Measurements from ENCODE around the gene NME5. TPM values are rescaled to one million over a fixed set of nuclear protein-coding genes. Genes with fewer than 3 reads are reported as not detected.

NME5 gene
- total RNA-seq, 1 experiment from 2014 or later = 3.1 TPM

DNA sequence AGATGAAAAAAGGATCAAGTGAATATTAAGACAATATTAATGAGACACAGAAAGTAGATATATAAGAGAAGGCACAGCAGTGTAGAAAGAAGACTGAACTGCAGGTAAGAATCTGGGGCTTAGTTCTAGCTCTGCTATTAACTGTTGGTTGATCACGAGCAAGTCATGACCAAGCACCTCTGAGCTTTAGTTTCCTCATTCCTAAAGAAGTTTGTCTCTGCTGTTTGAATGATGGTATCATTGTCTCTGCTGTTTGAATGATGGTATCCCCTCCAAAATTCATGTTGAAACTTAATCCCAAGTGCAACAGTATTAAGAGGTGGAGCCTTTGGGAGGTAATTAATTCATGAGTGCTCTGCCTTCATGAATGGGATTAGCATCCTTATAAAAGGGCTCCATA is 2.5 kb upstream of the NME5 start:
- Histone ChIP-seq H3K9me3 (ENCODE audit: control insufficient read depth in 1 of 2, insufficient read depth in 1 of 2, low read depth in 1 of 2, low read length in 2 of 2) (no peaks in the 10 kb centered on the region), H3K27me3 (ENCODE audit: insufficient read depth, low read length) (no peaks in the 10 kb centered on the region), H3K4me2 (ENCODE audit: low read length) (no peak overlapping the region), H2AFZ (ENCODE audit: low read depth, low read length, poor library complexity, severe bottlenecking) (no peak overlapping the region), H3K4me3 (replicated peaks in 1 of 2; ENCODE audit: low read depth in 1 of 2, low read length in 2 of 2) (no peak overlapping the region), H4K20me1 (ENCODE audit: insufficient read depth) (no peaks in the 10 kb centered on the region), H3K27ac (ENCODE audit: low read depth, low read length) (no peak overlapping the region), H3K36me3 (ENCODE audit: control insufficient read depth in 1 of 2, insufficient read depth in 2 of 2, low read length in 2 of 2) (no peaks in the 10 kb centered on the region), H3K9ac (ENCODE audit: low read length) (no peak overlapping the region), H3K4me1 (ENCODE audit: control insufficient read depth in 1 of 2, insufficient read depth in 2 of 2, low read length in 2 of 2) (peaks cover 0 to 6% of the 10 kb centered on the region in 2 experiments; a peak in 1 of 4 replicates), H3K79me2 (ENCODE audit: insufficient read depth, low read length) (no peaks in the 10 kb centered on the region), H3K9me2 (ENCODE audit: insufficient read depth) (no peaks in the 10 kb centered on the region)
- POLR2A ChIA-PET = no interaction called here
- no TSS peak for BruUV-seq (replicated peaks)
- CTCF ChIA-PET = no interaction called here
- DNase-seq (ENCODE audit: low read depth, low spot score) (no peak), ATAC-seq (no peak)
- intact Hi-C loops (cut with micrococcal nuclease) = no loop called here
- RAD21 ChIA-PET (ENCODE audit: low non-redundant PET in 1 of 2, low total read pairs in 2 of 2, uncharacterized antibody in 2 of 2, unreplicated experiment in 2 of 2) = no interaction called here
- TF ChIP-seq POLR2AphosphoS5 (IDR thresholded peaks at IDR 0.05; ENCODE audit: low read depth, low read length) (no peak), ZNF274 (IDR thresholded peaks at IDR 0.05; ENCODE audit: low read depth, low read length) (no peak), ZBTB33 (IDR thresholded peaks at IDR 0.05; ENCODE audit: extremely low read depth, insufficient replicate concordance, low read length) (no peak), POLR2A (IDR thresholded peaks at IDR 0.05; ENCODE audit: borderline replicate concordance, extremely low read depth, insufficient read depth, insufficient read length) (no peak), EGR1 (IDR thresholded peaks at IDR 0.05; ENCODE audit: low read depth) (no peak), CEBPB (IDR thresholded peaks at IDR 0.05; ENCODE audit: low read depth) (no peak), RAD21 (IDR thresholded peaks at IDR 0.05; ENCODE audit: low read depth) (no peak), MAX (IDR thresholded peaks at IDR 0.05) (no peak), JUND (IDR thresholded peaks at IDR 0.05) (no peak), CBX3 (IDR thresholded peaks at IDR 0.05; ENCODE audit: low read depth) (no peak), ZFX (IDR thresholded peaks at IDR 0.05) (no peak)
- TF ChIP-seq, protein P1, sequence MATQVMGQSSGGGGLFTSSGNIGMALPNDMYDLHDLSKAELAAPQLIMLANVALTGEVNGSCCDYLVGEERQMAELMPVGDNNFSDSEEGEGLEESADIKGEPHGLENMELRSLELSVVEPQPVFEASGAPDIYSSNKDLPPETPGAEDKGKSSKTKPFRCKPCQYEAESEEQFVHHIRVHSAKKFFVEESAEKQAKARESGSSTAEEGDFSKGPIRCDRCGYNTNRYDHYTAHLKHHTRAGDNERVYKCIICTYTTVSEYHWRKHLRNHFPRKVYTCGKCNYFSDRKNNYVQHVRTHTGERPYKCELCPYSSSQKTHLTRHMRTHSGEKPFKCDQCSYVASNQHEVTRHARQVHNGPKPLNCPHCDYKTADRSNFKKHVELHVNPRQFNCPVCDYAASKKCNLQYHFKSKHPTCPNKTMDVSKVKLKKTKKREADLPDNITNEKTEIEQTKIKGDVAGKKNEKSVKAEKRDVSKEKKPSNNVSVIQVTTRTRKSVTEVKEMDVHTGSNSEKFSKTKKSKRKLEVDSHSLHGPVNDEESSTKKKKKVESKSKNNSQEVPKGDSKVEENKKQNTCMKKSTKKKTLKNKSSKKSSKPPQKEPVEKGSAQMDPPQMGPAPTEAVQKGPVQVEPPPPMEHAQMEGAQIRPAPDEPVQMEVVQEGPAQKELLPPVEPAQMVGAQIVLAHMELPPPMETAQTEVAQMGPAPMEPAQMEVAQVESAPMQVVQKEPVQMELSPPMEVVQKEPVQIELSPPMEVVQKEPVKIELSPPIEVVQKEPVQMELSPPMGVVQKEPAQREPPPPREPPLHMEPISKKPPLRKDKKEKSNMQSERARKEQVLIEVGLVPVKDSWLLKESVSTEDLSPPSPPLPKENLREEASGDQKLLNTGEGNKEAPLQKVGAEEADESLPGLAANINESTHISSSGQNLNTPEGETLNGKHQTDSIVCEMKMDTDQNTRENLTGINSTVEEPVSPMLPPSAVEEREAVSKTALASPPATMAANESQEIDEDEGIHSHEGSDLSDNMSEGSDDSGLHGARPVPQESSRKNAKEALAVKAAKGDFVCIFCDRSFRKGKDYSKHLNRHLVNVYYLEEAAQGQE (IDR thresholded peaks at IDR 0.05; ENCODE audit: low read depth) = no peak
- TF ChIP-seq, protein P2, sequence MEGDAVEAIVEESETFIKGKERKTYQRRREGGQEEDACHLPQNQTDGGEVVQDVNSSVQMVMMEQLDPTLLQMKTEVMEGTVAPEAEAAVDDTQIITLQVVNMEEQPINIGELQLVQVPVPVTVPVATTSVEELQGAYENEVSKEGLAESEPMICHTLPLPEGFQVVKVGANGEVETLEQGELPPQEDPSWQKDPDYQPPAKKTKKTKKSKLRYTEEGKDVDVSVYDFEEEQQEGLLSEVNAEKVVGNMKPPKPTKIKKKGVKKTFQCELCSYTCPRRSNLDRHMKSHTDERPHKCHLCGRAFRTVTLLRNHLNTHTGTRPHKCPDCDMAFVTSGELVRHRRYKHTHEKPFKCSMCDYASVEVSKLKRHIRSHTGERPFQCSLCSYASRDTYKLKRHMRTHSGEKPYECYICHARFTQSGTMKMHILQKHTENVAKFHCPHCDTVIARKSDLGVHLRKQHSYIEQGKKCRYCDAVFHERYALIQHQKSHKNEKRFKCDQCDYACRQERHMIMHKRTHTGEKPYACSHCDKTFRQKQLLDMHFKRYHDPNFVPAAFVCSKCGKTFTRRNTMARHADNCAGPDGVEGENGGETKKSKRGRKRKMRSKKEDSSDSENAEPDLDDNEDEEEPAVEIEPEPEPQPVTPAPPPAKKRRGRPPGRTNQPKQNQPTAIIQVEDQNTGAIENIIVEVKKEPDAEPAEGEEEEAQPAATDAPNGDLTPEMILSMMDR (IDR thresholded peaks at IDR 0.05 in 2 of 3, conservative IDR thresholded peaks at IDR 0.05 in 1 of 3; ENCODE audit: borderline replicate concordance in 1 of 3, insufficient read depth in 1 of 3, low read depth in 2 of 3, low read length in 2 of 3) = no peak

Measured in HCT116 (cell line).